ENCODE results near the gene HSPE1. TPM values are rescaled to one million over a fixed set of nuclear protein-coding genes. Genes with fewer than 3 reads are reported as not detected.

HSPE1 gene
- total RNA-seq, 6 donors from 2014 or later = 23.5 to 92.8 (median 51.0) TPM

DNA sequence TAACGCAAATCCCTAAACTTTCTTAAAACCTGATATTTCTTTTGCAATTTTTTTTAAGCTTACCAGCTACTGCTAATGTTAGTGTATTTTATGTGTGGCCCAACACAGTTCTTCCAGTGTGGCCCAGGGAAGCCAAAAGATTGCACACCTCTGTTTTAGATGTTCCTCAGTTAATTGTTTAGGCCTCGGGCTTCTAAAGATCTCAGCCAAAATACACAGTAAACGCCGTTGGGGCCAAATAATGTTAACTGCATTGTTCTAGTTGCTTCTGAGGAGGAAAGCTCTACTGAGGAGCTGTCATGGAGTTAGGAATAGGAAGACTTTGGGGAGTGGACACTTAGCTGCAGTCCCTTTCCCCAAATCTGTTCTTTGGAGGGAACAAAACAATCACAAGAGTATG, 2.0 kb downstream of the HSPE1 start:
- H3K4me1 ChIP-seq = peaks cover 32 to 40% (median 36%) of the 10 kb centered on the region in 4 donors
- TF ChIP-seq POLR2A (IDR thresholded peaks at IDR 0.05) = no peak
- TF ChIP-seq EP300 (IDR thresholded peaks at IDR 0.05) = no peak
- TF ChIP-seq POLR2AphosphoS5 (IDR thresholded peaks at IDR 0.05) = no peak
- TF ChIP-seq, protein P1, sequence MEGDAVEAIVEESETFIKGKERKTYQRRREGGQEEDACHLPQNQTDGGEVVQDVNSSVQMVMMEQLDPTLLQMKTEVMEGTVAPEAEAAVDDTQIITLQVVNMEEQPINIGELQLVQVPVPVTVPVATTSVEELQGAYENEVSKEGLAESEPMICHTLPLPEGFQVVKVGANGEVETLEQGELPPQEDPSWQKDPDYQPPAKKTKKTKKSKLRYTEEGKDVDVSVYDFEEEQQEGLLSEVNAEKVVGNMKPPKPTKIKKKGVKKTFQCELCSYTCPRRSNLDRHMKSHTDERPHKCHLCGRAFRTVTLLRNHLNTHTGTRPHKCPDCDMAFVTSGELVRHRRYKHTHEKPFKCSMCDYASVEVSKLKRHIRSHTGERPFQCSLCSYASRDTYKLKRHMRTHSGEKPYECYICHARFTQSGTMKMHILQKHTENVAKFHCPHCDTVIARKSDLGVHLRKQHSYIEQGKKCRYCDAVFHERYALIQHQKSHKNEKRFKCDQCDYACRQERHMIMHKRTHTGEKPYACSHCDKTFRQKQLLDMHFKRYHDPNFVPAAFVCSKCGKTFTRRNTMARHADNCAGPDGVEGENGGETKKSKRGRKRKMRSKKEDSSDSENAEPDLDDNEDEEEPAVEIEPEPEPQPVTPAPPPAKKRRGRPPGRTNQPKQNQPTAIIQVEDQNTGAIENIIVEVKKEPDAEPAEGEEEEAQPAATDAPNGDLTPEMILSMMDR (IDR thresholded peaks at IDR 0.05) = no peak
- no peaks in the 10 kb centered on the region for H3K9me3 ChIP-seq
- H3K27me3 ChIP-seq = no peaks in the 10 kb centered on the region
- 44 to 50% methylated on average over 4 of the region's 4 CpGs for WGBS, 2 donors
- H3K4me3 ChIP-seq = peak overlapping the region in 1 of 4 donors; percentile 80
- DNase-seq (no peak), ATAC-seq (ENCODE audit: low FRiP score in 2 of 2) (no peak)
- peaks cover 0 to 30% (median 10%) of the 10 kb centered on the region in 4 donors for H3K36me3 ChIP-seq
- H3K27ac ChIP-seq = peak overlapping the region in 1 of 4 donors; percentile 97

DNA sequence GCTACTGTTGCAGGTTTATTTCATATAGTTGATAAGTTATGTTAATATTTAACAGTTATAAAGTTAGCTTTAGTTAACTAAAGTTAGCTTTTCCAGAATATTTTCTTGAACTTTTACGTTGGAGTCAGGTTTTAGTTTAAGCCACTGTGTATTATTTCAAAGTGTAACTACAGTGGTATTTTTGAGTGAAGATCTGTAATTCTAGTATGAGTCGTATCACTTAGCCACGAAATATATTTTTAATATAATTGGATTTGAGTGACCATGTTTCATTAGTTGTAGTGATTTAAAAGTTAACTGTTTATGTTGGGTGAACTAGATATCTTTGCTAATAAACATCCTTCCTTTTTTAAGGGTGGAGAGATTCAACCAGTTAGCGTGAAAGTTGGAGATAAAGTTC, 2.5 kb downstream of the HSPE1 start:
- H3K4me3 ChIP-seq = no peak overlapping the region
- peak overlapping the region in 1 of 4 donors; percentile 97 for H3K27ac ChIP-seq
- H3K36me3 ChIP-seq = peaks cover 0 to 25% (median 10%) of the 10 kb centered on the region in 4 donors
- H3K9me3 ChIP-seq = no peaks in the 10 kb centered on the region
- H3K27me3 ChIP-seq = no peaks in the 10 kb centered on the region
- DNase-seq = no peak
- ATAC-seq (ENCODE audit: low FRiP score in 2 of 2) = no peak
- WGBS, 2 donors = 81% methylated on average over 4 of the region's 4 CpGs
- TF ChIP-seq POLR2AphosphoS5 (IDR thresholded peaks at IDR 0.05) (no peak), POLR2A (IDR thresholded peaks at IDR 0.05) (no peak), EP300 (IDR thresholded peaks at IDR 0.05) (no peak)
- TF ChIP-seq, protein P1 (IDR thresholded peaks at IDR 0.05) = no peak
- peaks cover 31 to 36% (median 32%) of the 10 kb centered on the region in 4 donors for H3K4me1 ChIP-seq

DNA sequence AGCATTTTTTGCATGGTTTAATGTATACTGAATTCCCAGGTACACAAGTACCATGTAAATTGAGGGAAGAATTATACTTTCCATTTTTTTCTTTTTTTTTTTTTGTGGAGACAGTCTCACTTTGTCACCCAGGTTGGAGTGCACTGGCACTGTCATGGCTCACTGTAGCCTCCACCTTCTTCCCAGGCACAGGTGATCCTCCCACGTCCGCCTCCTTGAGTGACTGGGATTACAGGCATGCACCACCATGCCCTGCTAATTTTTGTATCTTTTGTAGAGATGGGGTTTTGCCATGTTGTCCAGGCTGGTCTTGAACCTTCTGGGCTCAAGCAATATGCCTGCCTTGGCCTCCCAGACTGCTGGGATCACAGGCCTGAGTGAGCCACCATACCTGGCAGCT, 3.8 kb downstream of the HSPE1 start:
- H3K27me3 ChIP-seq = no peaks in the 10 kb centered on the region
- peaks cover 18 to 23% (median 22%) of the 10 kb centered on the region in 4 donors for H3K4me1 ChIP-seq
- no peaks in the 10 kb centered on the region for H3K9me3 ChIP-seq
- no peak for TF ChIP-seq POLR2A (IDR thresholded peaks at IDR 0.05)
- TF ChIP-seq, protein P1 (IDR thresholded peaks at IDR 0.05) = no peak
- no peak for TF ChIP-seq EP300 (IDR thresholded peaks at IDR 0.05)
- no peak for TF ChIP-seq POLR2AphosphoS5 (IDR thresholded peaks at IDR 0.05)
- H3K27ac ChIP-seq = no peak overlapping the region
- no peak for ATAC-seq (ENCODE audit: low FRiP score in 2 of 2)
- 94% methylated on average over 2 of the region's 2 CpGs for WGBS, 2 donors
- H3K36me3 ChIP-seq = peaks cover 0 to 24% (median 10%) of the 10 kb centered on the region in 4 donors
- DNase-seq = no peak
- H3K4me3 ChIP-seq = no peak overlapping the region

DNA sequence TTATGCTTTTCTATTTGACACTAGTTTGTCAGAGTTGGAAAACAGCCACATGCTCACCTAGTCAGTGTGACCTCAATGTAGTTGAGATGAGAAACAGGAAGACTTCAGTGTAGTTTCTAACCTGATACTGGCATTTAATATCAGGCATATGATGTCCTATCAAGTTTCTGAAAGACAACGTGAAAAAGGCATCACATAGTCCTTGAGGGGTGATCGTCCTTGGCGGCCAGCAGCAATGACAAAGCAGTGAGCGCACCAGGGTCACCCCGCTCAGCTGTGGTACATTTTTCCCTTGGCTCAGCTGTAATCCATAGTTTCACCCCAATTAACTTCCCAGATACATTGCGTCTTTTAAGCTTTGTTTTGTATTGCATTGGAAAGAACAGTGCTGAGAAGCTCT, 4.3 kb downstream of the HSPE1 start:
- ATAC-seq (ENCODE audit: low FRiP score in 2 of 2) (no peak), DNase-seq (no peak)
- H3K4me3 ChIP-seq = no peak overlapping the region
- H3K36me3 ChIP-seq = peaks cover 0 to 24% (median 10%) of the 10 kb centered on the region in 4 donors
- 91 to 94% methylated on average over 6 of the region's 6 CpGs for WGBS, 2 donors
- H3K27ac ChIP-seq = no peak overlapping the region
- no peaks in the 10 kb centered on the region for H3K9me3 ChIP-seq
- no peak for TF ChIP-seq POLR2AphosphoS5 (IDR thresholded peaks at IDR 0.05)
- no peak for TF ChIP-seq POLR2A (IDR thresholded peaks at IDR 0.05)
- no peak for TF ChIP-seq EP300 (IDR thresholded peaks at IDR 0.05)
- TF ChIP-seq, protein P1 (IDR thresholded peaks at IDR 0.05) = no peak
- no peaks in the 10 kb centered on the region for H3K27me3 ChIP-seq
- peaks cover 18 to 23% (median 21%) of the 10 kb centered on the region in 4 donors for H3K4me1 ChIP-seq

DNA sequence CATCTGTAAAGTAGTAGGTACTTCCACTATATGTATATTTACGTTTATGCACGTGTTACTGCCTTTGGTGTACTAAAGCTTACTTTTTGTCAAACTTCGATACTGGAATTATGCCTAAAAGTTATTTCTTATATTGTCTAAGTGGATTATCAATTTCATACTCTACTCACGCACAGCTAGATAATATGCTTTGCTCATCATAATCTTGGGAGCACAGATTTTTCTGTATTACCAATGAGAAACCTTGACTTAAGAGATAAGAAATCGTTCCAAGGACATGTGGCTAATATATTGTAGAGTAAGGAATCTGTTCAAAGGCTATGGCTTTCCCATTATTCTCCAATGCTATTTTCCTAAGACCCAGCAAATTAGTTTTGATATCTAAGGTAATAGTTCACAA, 6.5 kb downstream of the HSPE1 start:
- 94 to 97% methylated on average over 5 of the region's 5 CpGs for WGBS, 2 donors
- ATAC-seq (ENCODE audit: low FRiP score in 2 of 2) (no peak), DNase-seq (no peak)
- peaks cover 0 to 24% (median 10%) of the 10 kb centered on the region in 4 donors for H3K36me3 ChIP-seq
- no peaks in the 10 kb centered on the region for H3K9me3 ChIP-seq
- TF ChIP-seq, protein P1 (IDR thresholded peaks at IDR 0.05) = no peak
- TF ChIP-seq POLR2AphosphoS5 (IDR thresholded peaks at IDR 0.05) = no peak
- TF ChIP-seq EP300 (IDR thresholded peaks at IDR 0.05) = no peak
- TF ChIP-seq POLR2A (IDR thresholded peaks at IDR 0.05) = no peak
- no peaks in the 10 kb centered on the region for H3K27me3 ChIP-seq
- H3K4me3 ChIP-seq = no peak overlapping the region
- H3K27ac ChIP-seq = no peak overlapping the region
- H3K4me1 ChIP-seq = peaks cover 8 to 17% (median 12%) of the 10 kb centered on the region in 4 donors
